GM21381 (cell line): Measurements from ENCODE around the gene CCDC136.

Experiments
- ATAC-seq: cut with Tn5 transposase; IDR thresholded peaks from one replicate; pipeline ENCODE4 v1.9.1; 2021; ENCODE audit warnings: mild to moderate bottlenecking, moderate library complexity; ENCODE audit not compliant: unreplicated experiment

The CCDC136 gene

DNA sequence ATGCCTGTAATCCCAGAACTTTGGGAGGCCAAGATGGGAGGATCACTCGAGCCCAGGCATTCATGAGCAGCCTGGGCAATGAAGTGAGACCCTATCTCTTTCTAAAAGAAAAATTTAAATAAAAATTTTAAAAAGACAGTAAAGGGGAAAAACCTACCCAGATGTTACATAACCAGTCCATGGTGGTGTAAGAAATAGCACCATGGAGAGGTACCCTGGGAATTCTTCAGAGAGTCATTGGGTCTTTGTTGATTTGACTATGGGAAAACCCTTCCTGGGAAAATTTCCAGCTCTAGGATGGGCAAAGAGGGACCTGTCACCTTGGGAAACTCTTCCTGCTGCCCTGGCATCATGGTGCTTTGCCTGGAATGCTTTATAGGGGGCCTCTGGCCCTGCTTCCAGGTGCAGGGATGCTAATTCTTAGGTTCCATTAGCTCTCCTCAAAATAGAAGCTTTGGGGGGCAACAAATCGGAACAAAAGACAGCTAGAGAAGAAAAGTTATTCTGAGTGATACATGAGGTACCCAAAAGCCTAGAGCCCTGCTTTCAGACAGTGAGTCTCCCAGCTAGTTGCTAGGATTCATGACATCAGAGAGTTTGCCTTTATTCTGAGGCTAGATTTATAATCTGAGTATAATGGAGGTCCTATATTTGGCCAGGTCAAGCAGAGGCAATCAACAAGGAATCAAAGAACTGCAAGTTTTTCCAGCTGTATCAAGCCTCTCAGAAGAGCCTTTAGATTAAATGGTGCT is 10.1 kb downstream of the CCDC136 start:
- no peak for ATAC-seq

DNA sequence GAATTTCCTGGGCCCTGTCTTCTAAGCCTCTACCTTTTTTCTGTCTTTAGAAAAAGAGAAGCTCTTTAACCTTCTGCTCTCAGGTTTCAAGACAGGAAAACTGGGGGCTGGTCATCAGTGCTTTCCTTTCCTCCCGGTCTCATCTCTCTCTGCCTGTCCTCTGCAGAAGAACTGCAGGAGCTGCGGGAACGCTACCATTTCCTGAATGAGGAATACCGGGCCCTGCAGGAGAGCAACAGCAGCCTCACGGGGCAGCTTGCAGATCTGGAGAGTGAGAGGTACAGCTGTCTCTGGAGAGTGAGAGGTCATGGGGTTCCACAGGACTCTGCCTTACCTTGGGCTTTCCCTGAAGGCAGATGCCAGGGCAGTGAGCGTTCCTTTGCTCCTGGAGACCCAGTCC is 12.7 kb downstream of the CCDC136 start:
- no peak for ATAC-seq

DNA sequence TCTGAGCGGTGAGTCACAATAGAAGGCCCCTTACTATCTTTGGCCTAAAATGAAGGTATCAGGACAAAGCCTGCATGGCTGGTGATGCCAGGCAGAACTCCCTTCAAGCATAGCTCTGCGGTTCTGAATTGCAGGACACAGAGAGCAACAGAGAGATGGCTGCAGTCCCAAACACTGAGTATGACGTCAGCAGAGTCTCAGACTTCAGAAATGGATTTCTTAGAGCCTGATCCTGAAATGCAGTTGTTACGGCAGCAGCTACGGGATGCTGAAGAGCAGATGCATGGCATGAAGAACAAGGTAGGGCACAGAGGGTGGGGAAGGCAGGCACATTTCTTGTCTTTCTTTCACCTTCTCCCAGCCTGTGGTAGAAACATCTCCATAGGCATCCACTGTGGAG is 13.5 kb downstream of the CCDC136 start:
- no peak for ATAC-seq

- no peak for ATAC-seq
Observed at GRCh38 chr7:128807191-128807590, 15.4 kb downstream of the CCDC136 start.

DNA sequence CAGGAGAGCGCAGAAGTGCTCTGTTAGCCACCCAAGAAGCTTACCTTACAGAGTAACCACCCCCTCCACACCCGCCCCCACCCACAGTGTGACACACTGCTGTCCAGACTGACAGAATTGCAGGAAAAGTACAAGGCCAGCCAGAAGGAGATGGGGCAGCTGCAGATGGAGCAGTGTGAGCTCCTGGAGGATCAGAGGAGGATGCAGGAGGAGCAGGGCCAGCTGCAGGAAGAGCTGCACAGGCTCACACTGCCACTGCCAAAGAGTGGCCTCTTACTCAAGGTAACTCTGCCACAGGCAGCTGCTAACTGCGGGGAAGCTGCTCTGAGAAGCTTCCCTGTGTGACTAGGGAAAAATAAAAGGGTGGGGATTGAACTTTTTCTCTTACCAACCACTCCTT is 17.6 kb downstream of the CCDC136 start:
- ATAC-seq, result no peak

DNA sequence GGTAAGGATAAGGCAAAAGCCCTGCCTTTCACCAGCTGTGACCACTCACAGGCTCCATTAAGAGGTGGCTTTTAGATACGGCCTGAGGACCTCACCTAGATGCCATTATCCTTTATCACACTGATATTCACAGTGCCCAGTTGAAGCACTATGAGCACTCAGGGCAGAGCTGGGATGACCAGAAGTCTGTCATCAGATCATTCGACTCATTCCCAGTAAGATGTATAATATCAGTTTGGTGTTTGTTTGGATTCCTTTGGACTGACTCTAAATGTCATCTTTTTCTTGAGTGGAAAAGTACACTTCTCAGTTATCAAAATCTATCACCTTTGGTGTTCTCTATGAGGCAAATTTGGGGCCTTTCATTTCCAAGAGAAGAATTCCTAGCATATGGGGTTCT is 18.7 kb downstream of the CCDC136 start:
- no peak for ATAC-seq

DNA sequence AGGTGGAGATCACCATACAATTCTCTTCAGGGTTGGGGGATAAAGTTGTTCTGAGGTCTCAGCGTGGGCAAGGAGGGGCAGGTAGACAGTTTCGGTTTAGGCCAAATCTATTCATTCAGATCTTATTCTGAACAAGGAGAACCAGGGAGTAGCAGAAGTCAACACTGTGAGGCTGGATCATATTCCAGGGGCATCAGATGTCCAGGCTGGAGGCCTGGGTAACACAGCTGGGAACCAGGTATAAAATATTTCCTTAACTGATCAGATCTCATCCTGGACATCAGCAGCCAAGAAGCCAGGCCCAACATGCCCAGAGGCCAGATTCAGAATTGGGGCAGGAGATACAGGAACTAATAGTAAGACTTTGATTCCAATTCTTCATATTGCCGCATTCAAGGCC is 19.2 kb downstream of the CCDC136 start:
- ATAC-seq, result no peak

GRCh38 chr7:128811631-128812430 is 20.1 kb downstream of the CCDC136 start:
- no peak for ATAC-seq

DNA sequence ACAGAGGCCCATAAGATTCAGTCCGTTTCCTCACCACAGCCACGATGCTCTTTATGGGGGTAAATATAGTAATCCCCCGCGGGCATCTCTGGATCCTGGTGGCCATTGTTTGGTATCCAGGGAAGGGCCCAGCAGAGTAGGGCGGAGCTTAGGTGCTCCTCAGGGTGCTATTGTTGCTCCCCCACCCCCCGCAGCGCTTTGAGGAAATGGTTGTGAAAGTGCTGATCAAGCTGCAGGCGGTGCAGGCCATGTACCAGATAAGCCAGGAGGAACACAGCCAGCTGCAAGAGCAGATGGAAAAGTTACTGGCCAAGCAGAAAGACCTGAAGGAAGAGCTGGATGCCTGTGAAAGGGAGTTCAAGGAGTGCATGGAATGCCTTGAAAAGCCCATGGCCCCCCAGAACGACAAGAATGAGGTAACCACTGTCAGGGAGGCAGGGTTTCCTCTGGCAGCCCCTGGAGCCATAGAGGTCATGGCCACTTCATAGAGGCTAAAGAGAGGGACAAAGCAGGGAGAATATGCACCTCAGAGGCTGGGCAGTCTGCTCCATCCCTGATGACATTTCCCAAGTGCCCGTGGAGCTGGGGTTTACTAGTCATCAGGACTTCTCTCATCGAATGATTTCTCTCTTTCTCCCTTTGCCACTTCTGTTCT is 20.9 kb downstream of the CCDC136 start:
- ATAC-seq, result no peak

- ATAC-seq, result no peak
Observed at GRCh38 chr7:128814499-128814898, 22.7 kb downstream of the CCDC136 start.

- ATAC-seq, result no peak
Observed at GRCh38 chr7:128815289-128815942, 23.6 kb downstream of the CCDC136 start.

DNA sequence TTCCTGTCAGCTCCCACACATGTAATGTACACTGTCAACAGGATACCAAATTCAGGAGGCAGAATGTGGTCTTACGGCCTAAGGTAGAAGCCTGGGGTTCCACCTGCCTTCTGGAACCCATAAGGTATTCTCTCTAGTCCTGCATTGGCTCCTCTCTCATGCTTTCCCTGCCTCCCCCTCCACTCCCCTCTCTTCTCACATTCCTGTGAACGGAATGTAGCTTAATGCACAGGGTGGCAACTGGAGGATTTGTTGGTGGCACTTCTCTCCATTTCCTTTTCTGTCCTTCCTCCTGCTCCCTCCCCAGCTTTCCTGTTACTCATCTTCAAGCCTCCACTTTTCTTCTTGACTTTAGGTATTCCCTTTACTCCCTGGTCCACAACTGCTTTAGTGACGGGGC is 26.9 kb downstream of the CCDC136 start:
- ATAC-seq, result no peak

DNA sequence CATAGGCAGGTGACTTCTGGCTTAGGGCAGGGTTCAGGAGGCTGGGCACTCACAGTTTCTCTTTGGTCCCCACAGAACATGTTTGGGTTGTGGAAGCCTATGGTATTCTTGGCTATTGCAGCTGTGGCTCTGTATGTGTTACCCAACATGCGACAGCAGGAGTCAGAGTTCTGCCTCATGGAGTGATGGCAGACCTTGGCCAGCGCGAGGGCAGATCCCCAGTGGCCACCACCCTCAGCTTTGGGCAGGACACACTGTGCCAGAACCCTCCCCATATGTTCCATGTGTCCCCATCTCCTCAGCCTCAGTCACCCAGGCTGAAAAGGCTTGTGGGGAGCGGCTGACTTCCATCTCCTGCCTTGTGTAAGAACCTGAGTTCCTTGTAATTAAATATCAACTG is 30.0 kb downstream of the CCDC136 start:
- no peak for ATAC-seq

GRCh38 chr7:128826512-128826911 is 34.7 kb downstream of the CCDC136 start:
- no peak for ATAC-seq

DNA sequence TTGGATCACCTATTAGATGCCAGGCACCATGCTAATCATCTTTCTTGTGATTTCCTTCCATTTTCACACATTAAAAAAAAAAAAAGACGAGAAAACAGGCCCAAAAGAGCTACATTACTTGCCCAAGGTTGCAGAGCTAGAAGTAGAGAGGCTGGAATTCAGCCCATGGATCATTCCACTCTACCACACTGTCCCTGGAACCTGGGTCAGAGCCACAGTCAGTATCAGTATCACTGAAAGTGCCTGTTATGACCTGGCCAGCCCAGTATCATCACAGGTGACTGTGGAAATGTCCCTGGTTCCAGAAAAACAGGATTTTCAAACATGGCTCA is 35.1 kb downstream of the CCDC136 start:
- ATAC-seq, result no peak

DNA sequence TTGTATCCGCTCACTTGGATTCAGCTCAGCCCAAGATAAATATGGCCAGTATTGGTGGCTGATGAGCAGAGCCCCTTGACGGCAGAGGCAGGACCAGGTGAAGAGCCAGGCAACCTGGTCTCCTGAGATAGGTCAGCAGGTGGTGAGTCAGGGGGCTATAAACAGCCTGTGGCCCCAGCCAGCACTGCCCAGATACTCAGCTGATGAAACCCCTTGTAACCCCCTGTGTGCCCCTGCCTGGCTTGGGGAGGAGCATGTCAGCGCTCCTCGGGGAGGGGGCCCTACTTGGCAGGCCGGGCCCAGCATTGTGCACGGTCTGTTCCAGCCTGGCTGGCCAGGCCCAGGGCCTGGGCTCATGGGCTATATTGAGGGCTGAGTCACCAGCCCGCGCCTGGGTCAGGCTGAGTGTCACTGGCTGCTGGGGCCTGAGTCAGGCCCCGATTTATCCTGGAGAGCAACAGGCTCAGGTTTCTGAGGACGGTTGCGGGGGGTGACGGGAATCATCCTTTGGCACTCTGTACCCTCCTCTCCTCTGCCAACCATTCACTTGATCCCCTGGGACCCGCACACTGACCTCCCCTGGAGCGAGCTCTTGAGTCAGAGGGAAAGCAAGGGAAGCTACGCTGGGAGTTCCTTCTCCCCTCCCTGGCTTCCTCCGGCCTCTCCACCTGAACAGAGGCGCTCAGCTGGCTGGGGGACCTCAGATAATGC is 35.6 kb downstream of the CCDC136 start:
- no peak for ATAC-seq

GRCh38 chr7:128827971-128828711 is 36.4 kb downstream of the CCDC136 start:
- ATAC-seq, result no peak

DNA sequence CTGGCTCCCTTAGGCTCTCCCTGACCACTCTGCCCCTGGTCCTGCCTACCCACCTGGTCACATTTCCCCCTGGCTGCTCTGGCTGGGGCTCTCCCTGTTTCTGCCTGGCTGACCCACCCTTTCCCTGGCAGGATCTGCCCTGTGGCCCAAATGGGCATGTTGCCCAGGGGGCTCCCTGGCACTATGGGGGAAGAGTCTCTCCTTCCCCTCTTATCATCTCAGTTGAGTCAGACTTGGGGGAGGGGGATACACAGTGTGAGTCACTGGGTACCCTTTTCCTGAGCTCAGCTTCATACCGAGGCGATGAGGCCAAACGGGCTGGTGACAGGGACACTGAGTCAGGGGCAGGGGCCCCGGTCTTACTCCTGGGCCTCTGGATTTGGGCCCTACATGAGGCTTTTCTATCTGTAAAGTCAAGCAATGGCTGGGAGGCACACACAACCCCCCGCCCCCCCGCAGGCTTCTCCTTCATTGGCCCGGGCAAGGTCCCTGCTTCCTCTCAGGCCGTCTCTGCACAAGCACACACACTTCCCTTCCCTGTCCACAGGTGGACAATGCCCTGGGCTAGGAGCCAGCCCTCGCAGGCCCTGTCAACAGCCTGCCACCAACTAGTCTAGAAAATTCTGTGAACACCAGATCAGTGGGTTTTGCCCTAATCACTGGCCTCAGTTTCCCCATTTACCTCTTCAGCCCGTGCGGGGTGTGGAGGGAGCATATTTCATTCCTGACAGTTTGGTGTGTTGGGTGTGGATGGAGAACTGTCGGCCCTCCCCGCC is 37.8 kb downstream of the CCDC136 start:
- ATAC-seq, result no peak
